SU-DHL-6 (cell line): Measurements from ENCODE around the gene C2orf15.

Source experiments
- H2AFZ ChIP-seq: fragments of 200-600 bp; sonication (generic); 2 replicates; pipeline ENCODE4 v1.6.1; 2014; ENCODE audit warnings: low read depth, mild to moderate bottlenecking, moderate library complexity, mixed read lengths, antibody characterized with exemption, low read length; ENCODE audit not compliant: severe bottlenecking
- H3F3A ChIP-seq: fragments of 200-600 bp; shearing (Covaris generic); 2 replicates; pipeline ENCODE4 v1.6.0; 2016; ENCODE audit warnings: antibody characterized with exemption, mild to moderate bottlenecking; ENCODE audit not compliant: insufficient read depth
- H3K27ac ChIP-seq: fragments of 200-600 bp; sonication (generic); 2 replicates; pipeline ENCODE4 v1.5.1; 2016; ENCODE audit warnings: low read depth, mild to moderate bottlenecking, low read length, moderate library complexity, mixed read lengths
- H3K27me3 ChIP-seq: fragments of 200-600 bp; sonication (generic), shearing (Covaris generic); 2 replicates; pipeline ENCODE4 v1.6.0; 2014; ENCODE audit warnings: mild to moderate bottlenecking, low read length
- H3K36me3 ChIP-seq: fragments of 200-600 bp; sonication (generic); 2 replicates; pipeline ENCODE4 v1.6.1; 2014; ENCODE audit warnings: mild to moderate bottlenecking, low read length, mixed read lengths
- H3K4me2 ChIP-seq: fragments of 300-600, 200-600 bp; shearing (Covaris generic), sonication (generic); 2 replicates; pipeline ENCODE4 v1.6.0; 2014; ENCODE audit warnings: low read length, low read depth, mild to moderate bottlenecking; ENCODE audit not compliant: poor library complexity, severe bottlenecking
- H3K4me3 ChIP-seq: fragments of 200-600 bp; sonication (generic); 2 replicates; pipeline ENCODE4 v1.5.1; 2014; ENCODE audit warnings: antibody characterized with exemption, low read length, mild to moderate bottlenecking, mixed read lengths; ENCODE audit not compliant: insufficient read depth, poor library complexity, severe bottlenecking
- H3K79me2 ChIP-seq: fragments of 200-600 bp; sonication (generic); 2 replicates; pipeline ENCODE4 v1.6.1; 2014; ENCODE audit warnings: mild to moderate bottlenecking, low read length, moderate library complexity; ENCODE audit not compliant: insufficient read depth
- H3K9ac ChIP-seq: fragments of 200-600 bp; sonication (generic); 2 replicates; pipeline ENCODE4 v1.7.0; 2014; ENCODE audit warnings: mild to moderate bottlenecking, low read length
- H3K9me2 ChIP-seq: fragments of 200-600 bp; sonication (generic); replicated peaks from 2 replicates; pipeline ENCODE4 v1.6.1; 2014; ENCODE audit warnings: low read length; ENCODE audit not compliant: insufficient read depth
- H3K9me3 ChIP-seq: fragments of 200-600 bp; sonication (generic); 2 replicates; pipeline ENCODE4 v1.6.1; 2014; ENCODE audit warnings: low read length, mixed read lengths; ENCODE audit not compliant: insufficient read depth
- H4K20me1 ChIP-seq: fragments of 200-600 bp; sonication (generic); 2 replicates; pipeline ENCODE4 v1.6.1; 2014; ENCODE audit warnings: low read depth, mild to moderate bottlenecking, antibody characterized with exemption, low read length, moderate library complexity, mixed read lengths
- CTCF ChIP-seq: fragments of 200-600 bp; sonication (generic); IDR thresholded peaks from one replicate; pipeline ENCODE4 v1.5.1; 2017; ENCODE audit warnings: antibody characterized with exemption, mild to moderate bottlenecking, low read length, moderate library complexity; ENCODE audit not compliant: insufficient read depth, poor library complexity, severe bottlenecking
- EZH2phosphoT487 ChIP-seq: fragments of 200-600 bp; sonication (generic), shearing (Covaris generic); conservative IDR thresholded peaks from 2 replicates; pipeline ENCODE4 v1.6.1; 2018; ENCODE audit warnings: mild to moderate bottlenecking, antibody characterized with exemption, low read length, moderate library complexity, mixed read lengths

The C2orf15 gene

GRCh38 chr2:99139003-99139402 is 2.5 kb upstream of the C2orf15 start:
- Histone ChIP-seq H2AFZ (no peak overlapping the region), H3K9ac (no peak overlapping the region), H3F3A (peaks cover 16% of the 10 kb centered on the region), H3K36me3 (no peaks in the 10 kb centered on the region), H3K27ac (no peak overlapping the region), H3K79me2 (peaks cover 22% of the 10 kb centered on the region), H4K20me1 (no peaks in the 10 kb centered on the region), H3K4me2 (peak overlapping the region; percentile 100), H3K9me2 (no peaks in the 10 kb centered on the region), H3K27me3 (no peaks in the 10 kb centered on the region), H3K9me3 (no peaks in the 10 kb centered on the region), H3K4me3 (no peak overlapping the region)
- TF ChIP-seq EZH2phosphoT487, result no peak
- TF ChIP-seq CTCF, result no peak

- H2AFZ ChIP-seq, result peak overlapping the region; percentile 64
- H3K9ac ChIP-seq, result peak overlapping the region; percentile 76
- TF ChIP-seq EZH2phosphoT487 (no peak), CTCF (no peak)
- no peaks in the 10 kb centered on the region for H3K9me2 ChIP-seq
- H3K9me3 ChIP-seq, result no peaks in the 10 kb centered on the region
- peaks cover 22% of the 10 kb centered on the region for H3K79me2 ChIP-seq
- peak overlapping the region; percentile 97 for H3K4me3 ChIP-seq
- no peaks in the 10 kb centered on the region for H3K36me3 ChIP-seq
- no peaks in the 10 kb centered on the region for H3K27me3 ChIP-seq
- H4K20me1 ChIP-seq, result no peaks in the 10 kb centered on the region
- H3K27ac ChIP-seq, result peak overlapping the region; percentile 75
- peaks cover 16% of the 10 kb centered on the region for H3F3A ChIP-seq
- H3K4me2 ChIP-seq, result peak overlapping the region; percentile 100
Observed at GRCh38 chr2:99140056-99140859, 1.2 kb upstream of the C2orf15 start.

GRCh38 chr2:99140860-99141109 is 722 bp upstream of the C2orf15 start:
- Histone ChIP-seq H3K79me2 (peaks cover 22% of the 10 kb centered on the region), H3K27me3 (no peaks in the 10 kb centered on the region), H3K27ac (peak overlapping the region; percentile 75), H3F3A (peaks cover 16% of the 10 kb centered on the region), H2AFZ (peak overlapping the region; percentile 64), H3K9me3 (no peaks in the 10 kb centered on the region), H3K9me2 (no peaks in the 10 kb centered on the region), H3K4me2 (peak overlapping the region; percentile 100), H3K4me3 (peak overlapping the region; percentile 97), H3K36me3 (no peaks in the 10 kb centered on the region), H4K20me1 (no peaks in the 10 kb centered on the region), H3K9ac (peak overlapping the region; percentile 76)
- TF ChIP-seq CTCF (no peak), EZH2phosphoT487 (no peak)
